Measurements from ENCODE around the gene ZNF442. TPM values are rescaled to one million over a fixed set of nuclear protein-coding genes. Genes with fewer than 3 reads are reported as not detected.

Gene ZNF442
- total RNA-seq, 1 experiment from 2014 or later = 4.0 TPM

- no peak overlapping the region for H4K5ac ChIP-seq (ENCODE audit: insufficient read length, low read depth, low read length)
- no peak overlapping the region for H2BK20ac ChIP-seq (ENCODE audit: low read depth, low read length, poor library complexity, severe bottlenecking)
- no peak overlapping the region for H2AK5ac ChIP-seq (ENCODE audit: insufficient read length, low read length)
- H3K79me2 ChIP-seq (ENCODE audit: insufficient read depth, low read length) = no peaks in the 10 kb centered on the region
- no peak for TF ChIP-seq CTCF (conservative IDR thresholded peaks at IDR 0.05)
- no peak overlapping the region for H3K9ac ChIP-seq (ENCODE audit: extremely low read depth, insufficient read length, low read length)
- no peaks in the 10 kb centered on the region; the same call in 1 of the 2 replicates for H3K27me3 Mint-ChIP-seq (ENCODE audit: low read depth)
- no peak overlapping the region for H2BK5ac ChIP-seq (ENCODE audit: insufficient read length, low read length)
- H3K4me1 Mint-ChIP-seq = no peaks in the 10 kb centered on the region
- no peak overlapping the region for H3K14ac ChIP-seq (ENCODE audit: insufficient read depth, low read length)
- peaks cover 34 to 53% of the 10 kb centered on the region in 2 experiments for H3K9me3 Mint-ChIP-seq
- H3K18ac ChIP-seq (ENCODE audit: insufficient read length, low read depth, low read length) = no peak overlapping the region
- no peak overlapping the region for H2BK120ac ChIP-seq (ENCODE audit: low read depth, low read length, poor library complexity, severe bottlenecking)
- H3K56ac ChIP-seq (ENCODE audit: insufficient read length, low read depth, low read length) = no peak overlapping the region
- H3K27me3 ChIP-seq (ENCODE audit: insufficient read depth, low read length) = no peaks in the 10 kb centered on the region
- no peak overlapping the region for H3K27ac Mint-ChIP-seq
- peaks cover 13 to 31% (median 18%) of the 10 kb centered on the region in 3 experiments for H3K36me3 Mint-ChIP-seq (ENCODE audit: insufficient read depth in 1 of 3, low read depth in 3 of 3)
- H4K20me1 ChIP-seq (ENCODE audit: control insufficient read depth, insufficient read depth, insufficient read length) = no peaks in the 10 kb centered on the region
- DNase-seq = no peak
- H3K4me3 Mint-ChIP-seq = no peak overlapping the region
- H3K27ac ChIP-seq (ENCODE audit: insufficient read length, low read depth, low read length) = no peak overlapping the region
- H2AFZ ChIP-seq (ENCODE audit: low read length) = no peak overlapping the region
- H3K4ac ChIP-seq (ENCODE audit: low read depth, low read length) = no peak overlapping the region
- no peak overlapping the region for H2BK15ac ChIP-seq (ENCODE audit: low read depth, low read length)
- H3T11ph ChIP-seq (ENCODE audit: low read length) = no peak overlapping the region
- no peak overlapping the region for H4K8ac ChIP-seq (replicated peaks; ENCODE audit: insufficient read length, low read depth, low read length)
- no peak overlapping the region for H3K23ac ChIP-seq (ENCODE audit: insufficient read length, low read depth, low read length)
- no peak overlapping the region for H4K91ac ChIP-seq (ENCODE audit: insufficient read length, low read depth, low read length)
- H3K4me1 ChIP-seq (ENCODE audit: insufficient read depth, low read length) = no peaks in the 10 kb centered on the region
- no peak overlapping the region for H3K4me2 ChIP-seq (ENCODE audit: insufficient read depth, insufficient read length, low read length)
- no peaks in the 10 kb centered on the region for H3K23me2 ChIP-seq (ENCODE audit: insufficient read length, low read depth, low read length, poor library complexity, severe bottlenecking)
- H3K79me1 ChIP-seq (ENCODE audit: insufficient read depth, low read depth, low read length, poor library complexity, severe bottlenecking) = no peaks in the 10 kb centered on the region
- H3K9me3 ChIP-seq (ENCODE audit: control insufficient read depth, low read depth, low read length) = peaks cover 7% of the 10 kb centered on the region
- no CpG with 5 or more reads among the region's 2 CpGs for WGBS (ENCODE audit: extremely low coverage, insufficient read length, low lambda C conversion rate)
- no peak overlapping the region for H2BK12ac ChIP-seq (ENCODE audit: insufficient read length, low read depth, low read length)
These were observed 46.4 kb upstream of the ZNF442 start for GRCh38 chr19:12411893-12412292.

Data from H9 (cell line).